CD4-positive, alpha-beta T cell treated with Interleukin-4 for 4 hours (primary cell): ENCODE measurements around the gene CKAP5.

Experiments
- DNase-seq: peaks from one replicate; pipeline ENCODE4 v3.0.0-alpha.2; 2020

CKAP5 gene

DNA sequence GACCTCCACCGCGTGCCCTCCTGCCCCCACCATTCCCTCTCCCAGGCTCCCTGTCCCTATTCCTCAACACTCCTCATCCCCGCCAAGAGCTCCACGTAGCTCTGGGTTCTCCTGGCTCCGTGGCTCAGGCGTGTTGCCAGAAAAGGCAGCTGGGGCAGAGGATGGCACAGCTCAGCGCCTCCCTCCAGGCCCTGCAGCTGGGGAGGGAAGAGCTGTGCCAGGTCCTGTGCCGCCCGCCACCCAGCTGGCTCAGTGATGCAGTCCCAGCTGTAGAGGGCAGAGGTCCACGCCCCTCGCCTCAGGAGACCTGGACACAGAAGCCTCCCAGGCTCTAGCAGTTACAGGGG lies 149.9 kb downstream of the CKAP5 start:
- no peak for DNase-seq

DNA sequence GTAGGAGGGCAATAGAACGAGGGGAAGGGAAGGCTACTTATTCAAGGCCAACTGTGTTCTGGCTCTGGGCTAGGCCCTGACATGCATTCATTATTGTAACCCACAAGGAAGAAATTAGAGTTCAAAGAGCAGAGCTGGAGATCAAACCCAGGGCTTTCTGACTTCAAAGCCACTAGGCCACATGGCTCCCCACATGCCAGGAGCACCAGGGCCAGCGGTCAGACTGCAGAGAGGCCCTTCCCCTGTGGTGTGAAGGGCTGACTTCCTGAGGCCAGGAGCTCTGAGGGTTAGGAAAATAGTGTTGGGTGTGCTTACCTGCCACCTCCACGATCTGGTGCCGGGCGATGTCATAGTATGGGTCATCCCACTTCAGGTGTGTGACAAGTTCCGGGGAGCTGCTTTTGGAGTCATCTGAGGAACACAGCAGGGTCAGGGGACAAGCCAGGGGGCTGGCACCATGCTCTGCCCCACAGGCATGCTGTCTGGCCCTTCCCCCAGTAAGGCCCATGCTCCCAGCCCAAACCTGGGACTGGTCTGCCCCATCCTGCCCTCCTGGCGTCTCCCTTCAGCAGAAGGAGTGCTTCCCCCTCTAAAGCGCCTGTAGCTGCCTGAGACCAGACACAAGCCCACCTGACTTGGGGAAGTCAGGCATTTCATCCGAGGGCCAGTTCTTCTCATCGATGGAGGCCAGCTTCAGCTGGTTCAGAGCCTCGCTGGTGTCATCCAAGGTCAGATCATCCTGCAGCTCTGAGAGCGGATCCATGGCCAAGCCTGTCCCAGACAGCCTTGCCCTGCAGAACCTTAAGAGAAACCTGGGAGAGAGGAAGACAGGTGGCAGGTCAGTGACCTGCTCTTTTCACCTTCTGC lies 150.5 kb downstream of the CKAP5 start:
- no peak for DNase-seq

DNA sequence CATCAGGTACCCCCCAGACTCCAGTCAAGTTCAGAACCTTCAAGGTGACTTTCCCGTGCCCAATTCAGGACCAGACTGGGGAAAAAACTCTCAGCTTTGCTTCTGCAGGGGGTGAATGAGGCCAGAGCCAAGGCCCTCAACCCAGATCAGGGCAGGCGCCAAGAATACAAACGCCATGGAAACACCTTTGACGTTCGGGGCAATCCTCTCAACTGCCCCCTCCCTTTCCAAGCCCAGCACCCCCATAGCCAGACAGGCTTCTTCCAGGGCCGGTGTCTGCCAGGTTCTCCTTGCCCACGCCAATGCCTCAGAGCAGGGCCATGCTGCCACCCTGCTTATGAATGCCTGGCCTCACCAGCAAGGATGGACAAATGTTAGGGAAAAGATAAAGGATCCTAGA lies 151.5 kb downstream of the CKAP5 start:
- no peak for DNase-seq

DNA sequence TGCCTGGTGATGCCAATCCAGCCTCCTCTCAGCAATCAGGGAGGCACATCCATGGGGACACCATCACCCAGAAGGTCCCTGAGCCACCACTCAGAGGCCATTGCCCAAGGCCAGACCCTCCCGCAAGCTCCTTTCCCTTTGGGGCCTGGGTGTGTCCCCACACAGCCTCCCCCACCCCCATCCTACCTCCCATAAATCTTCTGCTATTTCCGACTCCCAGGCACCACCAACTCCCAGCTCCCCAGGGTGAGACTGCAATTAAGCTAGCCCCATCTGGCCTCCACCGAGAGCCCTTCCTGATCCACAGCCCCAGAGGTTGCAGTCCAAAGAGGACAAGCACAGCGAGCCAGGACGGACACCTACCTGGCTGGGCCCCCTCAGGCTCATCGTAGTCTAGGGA lies 152.0 kb downstream of the CKAP5 start:
- DNase-seq, result no peak

DNA sequence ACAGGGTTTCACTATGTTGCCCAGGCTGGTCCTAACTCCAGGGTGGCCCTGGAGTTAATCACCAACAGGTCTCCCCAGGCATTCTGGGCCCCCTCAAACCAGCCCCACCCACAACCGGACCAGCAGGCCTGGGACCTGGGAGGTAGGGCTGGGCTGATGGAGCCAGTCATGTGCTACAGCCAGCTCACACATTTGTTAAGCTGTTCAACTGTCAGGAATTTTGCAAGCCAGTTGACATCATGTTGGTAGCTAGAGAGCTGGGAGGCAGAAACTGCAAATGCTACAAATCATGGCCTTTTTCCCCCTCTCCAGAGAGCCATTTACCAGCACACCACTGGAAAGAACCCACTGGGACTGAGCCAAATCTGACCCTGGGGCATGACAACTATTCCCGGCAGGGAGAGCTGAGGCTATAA lies 152.5 kb downstream of the CKAP5 start:
- no peak for DNase-seq
